Stimulated activated CD8-positive, alpha-beta memory T cell treated with anti-CD3 and anti-CD28 coated beads, Interleukin-12 subunit alpha, Interleukin-12 subunit beta, amount 100 ng/mL, for 24 hours (primary cell): ENCODE data around the gene VGLL2.

Source experiments
- DNase-seq: peaks from one replicate; pipeline ENCODE4 v3.0.0-alpha.2; 2020; ENCODE audit errors: extremely low read depth

VGLL2 gene

GRCh38 chr6:117269638-117270054 lies 4.3 kb downstream of the VGLL2 start:
- DNase-seq = no peak

GRCh38 chr6:117270055-117270842 lies 4.9 kb downstream of the VGLL2 start:
- no peak for DNase-seq

- no peak for DNase-seq
These were observed 5.6 kb downstream of the VGLL2 start for GRCh38 chr6:117270843-117271507.

GRCh38 chr6:117272032-117272866 lies 6.9 kb downstream of the VGLL2 start:
- DNase-seq = no peak

- no peak for DNase-seq
These were observed 7.5 kb downstream of the VGLL2 start for GRCh38 chr6:117272891-117273290.

- no peak for DNase-seq
These were observed 9.8 kb downstream of the VGLL2 start for GRCh38 chr6:117275205-117275604.

- no peak for DNase-seq
These were observed 10.4 kb downstream of the VGLL2 start for GRCh38 chr6:117275711-117276110.

- DNase-seq = no peak
These were observed 11.5 kb downstream of the VGLL2 start for GRCh38 chr6:117276778-117277316.

GRCh38 chr6:117280922-117281321 lies 15.6 kb downstream of the VGLL2 start:
- DNase-seq = no peak

GRCh38 chr6:117288083-117288715 lies 22.8 kb downstream of the VGLL2 start:
- no peak for DNase-seq

GRCh38 chr6:117290173-117290846 lies 25.0 kb downstream of the VGLL2 start:
- no peak for DNase-seq

- no peak for DNase-seq
These were observed 33.6 kb downstream of the VGLL2 start for GRCh38 chr6:117298941-117299340.

- DNase-seq = no peak
These were observed 38.0 kb downstream of the VGLL2 start for GRCh38 chr6:117303323-117303722.

GRCh38 chr6:117304446-117304845 lies 39.1 kb downstream of the VGLL2 start:
- no peak for DNase-seq

- DNase-seq = no peak
These were observed 41.0 kb downstream of the VGLL2 start for GRCh38 chr6:117306227-117306790.

- no peak for DNase-seq
These were observed 42.3 kb downstream of the VGLL2 start for GRCh38 chr6:117307655-117308054.

- no peak for DNase-seq
These were observed 43.7 kb downstream of the VGLL2 start for GRCh38 chr6:117309069-117309468.

GRCh38 chr6:117309611-117310010 lies 44.3 kb downstream of the VGLL2 start:
- no peak for DNase-seq

- no peak for DNase-seq
These were observed 46.0 kb downstream of the VGLL2 start for GRCh38 chr6:117311310-117311709.

- no peak for DNase-seq
These were observed 46.4 kb downstream of the VGLL2 start for GRCh38 chr6:117311726-117312125.

GRCh38 chr6:117317261-117317660 lies 51.9 kb downstream of the VGLL2 start:
- no peak for DNase-seq
